ENCODE data around the gene TACC2. TPM values are rescaled to one million over a fixed set of nuclear protein-coding genes. Genes with fewer than 3 reads are reported as not detected.

The TACC2 gene
- total RNA-seq, 4 donors from 2014 or later: 46.5 to 106 (median 71.6) TPM

GRCh38 chr10:122171302-122172075 lies 182.5 kb downstream of the TACC2 start:
- DNase-seq: no peak
- intact Hi-C loops (cut with DNase I): no loop called here

GRCh38 chr10:122172361-122173008 lies 183.5 kb downstream of the TACC2 start:
- Histone ChIP-seq H3K27me3 (no peaks in the 10 kb centered on the region), H3K9me3 (no peaks in the 10 kb centered on the region), H3K36me3 (peaks cover 0 to 12% (median 0%) of the 10 kb centered on the region in 3 donors), H3K27ac (peak overlapping the region in 2 of 4 donors; percentile 40 to 56), H3K4me1 (peaks cover 3 to 36% (median 23%) of the 10 kb centered on the region in 3 donors), H3K4me3 (no peak overlapping the region)
- WGBS, 2 donors: 86% methylated on average over 4 to 7 of the region's 12 CpGs
- intact Hi-C loops (cut with DNase I): no loop called here
- no peak for DNase-seq
- TF ChIP-seq POLR2A (IDR thresholded peaks at IDR 0.05) (no peak), CTCF (IDR thresholded peaks at IDR 0.05) (no peak)

More at GRCh38 chr10:122171302-122172075, 182.5 kb downstream of the TACC2 start:
- Histone ChIP-seq H3K4me1 (peaks cover 3 to 36% (median 23%) of the 10 kb centered on the region in 3 donors), H3K27ac (peak overlapping the region; percentile 23 to 56 (median 42)), H3K36me3 (peaks cover 0 to 16% (median 0%) of the 10 kb centered on the region in 3 donors), H3K27me3 (no peaks in the 10 kb centered on the region), H3K9me3 (no peaks in the 10 kb centered on the region), H3K4me3 (no peak overlapping the region)
- no peak for TF ChIP-seq CTCF (IDR thresholded peaks at IDR 0.05)
- no peak for TF ChIP-seq POLR2A (IDR thresholded peaks at IDR 0.05)
- 56 to 70% methylated on average over 4 of the region's 7 CpGs for WGBS, 2 donors

GRCh38 chr10:122173337-122173736 lies 184.4 kb downstream of the TACC2 start:
- 37 to 57% methylated on average over 3 to 7 of the region's 7 CpGs for WGBS, 2 donors

GRCh38 chr10:122173766-122174435 lies 184.9 kb downstream of the TACC2 start:
- no peak overlapping the region for H3K4me3 ChIP-seq
- no peak for DNase-seq
- H3K4me1 ChIP-seq: peaks cover 3 to 36% (median 23%) of the 10 kb centered on the region in 3 donors
- TF ChIP-seq CTCF (IDR thresholded peaks at IDR 0.05): no peak
- H3K36me3 ChIP-seq: peaks cover 0 to 5% (median 0%) of the 10 kb centered on the region in 3 donors
- H3K27ac ChIP-seq: no peak overlapping the region
- WGBS, 2 donors: 42 to 65% methylated on average over 7 of the region's 8 CpGs
- intact Hi-C loops (cut with DNase I): no loop called here
- no peaks in the 10 kb centered on the region for H3K27me3 ChIP-seq
- no peaks in the 10 kb centered on the region for H3K9me3 ChIP-seq

More at GRCh38 chr10:122173337-122173736, 184.4 kb downstream of the TACC2 start:
- no peaks in the 10 kb centered on the region for H3K27me3 ChIP-seq
- H3K36me3 ChIP-seq: peaks cover 0 to 9% (median 0%) of the 10 kb centered on the region in 3 donors
- H3K4me1 ChIP-seq: peaks cover 3 to 36% (median 23%) of the 10 kb centered on the region in 3 donors
- no peak overlapping the region for H3K27ac ChIP-seq
- no peak overlapping the region for H3K4me3 ChIP-seq
- H3K9me3 ChIP-seq: no peaks in the 10 kb centered on the region
- intact Hi-C loops (cut with DNase I): no loop called here
- no peak for DNase-seq
- TF ChIP-seq POLR2A (IDR thresholded peaks at IDR 0.05) (no peak), CTCF (IDR thresholded peaks at IDR 0.05) (no peak)
